C1 segment of cervical spinal cord (tissue), 14 donors: ENCODE results near the gene TRAPPC12.
"Not testable (repeated sequence)": the region's sequence is repeated elsewhere in the genome, so short reads cannot be mapped to it uniquely, and the experiment has no call there.

Experiments used
- DNase-seq, 14 donors: peaks; one replicate each; lab custom pipeline; 2025; lab: John Stamatoyannopoulos, UW

The TRAPPC12 gene

GRCh38 chr2:3369340-3370181 is 9.9 kb upstream of the TRAPPC12 start:
- DNase-seq = not testable (repeated sequence)

DNA sequence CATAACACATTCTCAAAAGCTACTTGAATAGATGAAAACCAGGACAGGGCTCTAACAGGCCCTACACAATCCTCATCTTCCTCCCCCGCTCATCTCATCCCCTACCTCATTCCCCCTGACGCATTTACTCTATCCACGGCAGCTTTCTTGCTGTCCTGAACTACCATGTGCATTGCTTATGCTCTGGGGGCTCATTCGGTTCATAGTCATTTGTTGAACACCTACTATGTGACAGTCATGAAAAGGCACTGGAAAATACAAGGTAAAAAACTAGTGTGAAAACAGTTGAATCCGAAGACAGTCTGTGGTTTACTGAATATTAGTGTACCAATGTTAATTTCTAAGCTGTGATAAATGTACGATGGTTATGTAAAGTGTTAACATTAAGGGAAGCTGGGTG is 2.7 kb upstream of the TRAPPC12 start:
- DNase-seq = no peak

GRCh38 chr2:3377279-3377611 is 2.2 kb upstream of the TRAPPC12 start:
- no peak for DNase-seq

DNA sequence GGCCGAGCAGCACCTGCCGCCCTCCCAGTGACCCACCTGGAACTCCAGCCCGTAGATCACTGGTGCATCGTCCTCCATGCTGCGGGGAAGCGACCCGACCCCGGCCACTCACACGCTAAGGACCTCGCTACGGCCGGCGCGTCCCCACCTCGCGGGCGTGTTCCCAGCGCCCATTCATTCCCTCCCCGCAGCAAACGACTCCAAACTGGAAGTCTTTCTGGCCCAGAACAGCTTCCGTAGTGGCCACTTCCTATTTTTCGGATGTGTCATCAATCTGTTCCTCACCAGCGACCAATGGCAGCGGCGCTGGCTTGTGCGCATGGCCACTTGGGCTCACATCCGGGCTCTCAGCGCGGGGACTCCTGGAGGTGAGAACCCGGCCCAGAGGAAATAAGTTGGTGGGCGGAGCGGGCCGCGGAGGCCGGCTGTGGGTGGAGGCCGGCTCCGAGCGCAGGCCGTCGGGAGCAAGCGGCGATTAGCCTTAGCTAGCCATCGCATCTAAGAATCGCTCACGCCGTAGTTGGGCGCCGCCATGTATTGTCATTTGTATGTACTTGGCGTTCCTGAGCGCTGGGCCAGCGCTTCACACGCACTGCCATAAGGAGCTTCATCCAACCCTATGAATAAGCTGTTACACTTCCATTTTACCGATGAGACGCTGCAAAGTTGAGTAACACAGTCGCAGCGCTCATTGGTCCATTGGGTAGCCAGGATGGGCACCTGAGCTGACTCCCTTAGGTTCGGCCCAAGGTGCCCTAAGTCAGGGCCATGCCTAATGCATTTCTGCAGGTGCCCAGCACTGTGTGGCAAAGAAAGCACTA is 1.7 kb upstream of the TRAPPC12 start, which contains the start of gene EIPR1:
EIPR1 (minus strand) TSS at position 207 of the 821 bp plus-strand sequence; CDS start at position 78, 129 bp downstream.
- DNase-seq = peak; percentile 72 to 99 (median 96)

DNA sequence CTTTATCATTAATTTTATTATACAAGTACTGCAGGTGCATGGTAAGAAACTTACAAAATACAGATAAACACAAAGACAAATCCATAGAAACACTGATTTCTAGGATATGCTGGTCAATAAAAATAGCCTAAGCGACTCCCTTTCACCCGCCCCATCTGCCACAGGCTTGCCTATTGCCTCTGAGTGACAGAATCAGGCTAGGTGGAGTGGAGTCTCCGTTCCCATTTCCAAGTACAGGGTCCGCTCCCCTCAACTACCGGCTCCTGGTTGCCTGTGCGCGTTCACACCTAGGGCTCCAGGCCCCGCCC is 201 bp upstream of the TRAPPC12 start:
- DNase-seq = no peak

- no peak for DNase-seq
Measured at GRCh38 chr2:3386448-3386958, 7.0 kb downstream of the TRAPPC12 start.

GRCh38 chr2:3387011-3387410 is 7.5 kb downstream of the TRAPPC12 start:
- no peak for DNase-seq

DNA sequence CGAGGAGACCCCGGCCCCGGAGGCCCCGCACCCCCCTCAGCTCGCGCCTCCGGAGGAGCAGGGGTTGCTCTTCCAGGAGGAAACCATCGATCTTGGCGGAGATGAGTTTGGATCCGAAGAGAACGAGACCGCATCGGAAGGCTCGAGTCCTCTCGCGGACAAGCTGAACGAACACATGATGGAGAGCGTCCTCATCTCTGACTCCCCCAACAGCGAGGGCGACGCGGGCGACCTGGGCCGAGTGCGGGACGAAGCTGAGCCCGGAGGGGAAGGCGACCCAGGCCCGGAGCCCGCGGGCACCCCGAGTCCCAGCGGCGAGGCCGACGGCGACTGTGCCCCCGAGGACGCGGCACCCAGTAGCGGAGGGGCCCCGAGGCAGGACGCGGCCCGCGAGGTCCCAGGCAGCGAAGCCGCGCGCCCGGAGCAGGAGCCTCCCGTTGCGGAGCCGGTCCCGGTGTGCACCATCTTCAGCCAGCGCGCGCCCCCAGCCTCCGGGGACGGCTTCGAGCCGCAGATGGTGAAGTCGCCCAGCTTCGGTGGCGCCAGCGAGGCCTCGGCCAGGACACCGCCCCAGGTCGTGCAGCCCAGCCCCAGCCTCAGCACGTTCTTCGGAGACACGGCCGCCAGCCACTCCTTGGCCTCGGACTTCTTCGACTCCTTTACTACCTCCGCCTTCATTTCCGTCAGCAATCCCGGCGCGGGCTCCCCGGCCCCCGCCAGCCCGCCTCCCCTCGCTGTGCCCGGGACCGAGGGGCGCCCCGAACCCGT is 8.3 kb downstream of the TRAPPC12 start:
- DNase-seq = no peak

DNA sequence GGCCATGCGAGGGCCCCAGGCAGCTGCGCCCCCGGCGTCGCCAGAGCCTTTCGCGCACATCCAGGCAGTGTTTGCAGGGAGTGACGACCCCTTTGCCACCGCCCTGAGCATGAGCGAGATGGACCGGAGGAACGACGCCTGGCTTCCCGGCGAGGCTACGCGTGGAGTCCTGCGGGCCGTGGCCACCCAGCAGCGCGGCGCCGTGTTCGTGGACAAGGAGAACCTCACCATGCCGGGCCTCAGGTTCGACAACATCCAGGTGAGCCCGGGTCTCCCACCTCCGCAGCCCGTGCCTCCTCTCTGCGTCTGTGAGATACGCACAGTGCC is 8.9 kb downstream of the TRAPPC12 start:
- no peak for DNase-seq

GRCh38 chr2:3389193-3389592 is 9.7 kb downstream of the TRAPPC12 start:
- no peak for DNase-seq

DNA sequence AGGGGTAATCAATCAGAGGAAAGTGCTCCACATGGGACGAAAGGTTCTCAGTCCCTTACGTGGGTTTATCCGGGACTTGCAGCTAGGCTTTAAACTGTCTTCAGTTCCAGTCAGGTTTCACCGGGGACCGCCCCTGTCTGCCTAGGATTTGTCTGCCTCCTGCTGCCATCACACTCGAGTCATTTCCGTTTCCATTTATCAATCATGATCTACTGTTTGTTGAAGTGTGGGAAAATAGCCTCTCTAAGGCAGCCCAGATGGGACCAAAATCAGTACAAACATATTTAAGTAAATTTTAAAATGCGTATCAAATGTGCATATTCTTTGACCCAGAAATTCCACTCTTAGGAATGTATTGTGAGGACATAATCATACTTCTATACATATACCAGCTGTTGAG is 10.5 kb downstream of the TRAPPC12 start:
- DNase-seq = no peak

GRCh38 chr2:3392216-3392615 is 12.7 kb downstream of the TRAPPC12 start:
- DNase-seq = no peak

- no peak for DNase-seq
Measured at GRCh38 chr2:3396920-3397559, 17.5 kb downstream of the TRAPPC12 start.

DNA sequence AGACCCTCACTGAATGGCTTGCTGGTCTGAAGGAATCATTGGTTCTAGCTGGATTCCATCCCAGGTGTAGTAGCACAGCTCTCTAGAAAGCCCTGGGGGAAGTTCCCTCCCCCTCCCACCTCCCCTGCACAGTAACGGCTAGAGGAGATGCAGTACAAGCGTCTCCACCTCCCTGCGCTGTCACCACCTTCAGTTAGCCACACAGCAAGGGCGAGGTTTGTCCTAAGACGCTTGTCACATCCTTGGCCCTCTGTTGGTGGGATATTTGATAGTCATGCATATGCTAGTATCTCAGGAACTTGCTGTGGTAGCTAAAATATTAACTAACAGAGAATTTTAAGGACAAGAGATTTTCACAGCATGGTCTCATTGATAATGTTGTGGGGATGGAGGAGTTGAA is 19.4 kb downstream of the TRAPPC12 start:
- no peak for DNase-seq

- DNase-seq = peak in 3 of 14 donors; percentile 48 to 57 (median 50)
Measured at GRCh38 chr2:3399381-3399780, 19.9 kb downstream of the TRAPPC12 start.

DNA sequence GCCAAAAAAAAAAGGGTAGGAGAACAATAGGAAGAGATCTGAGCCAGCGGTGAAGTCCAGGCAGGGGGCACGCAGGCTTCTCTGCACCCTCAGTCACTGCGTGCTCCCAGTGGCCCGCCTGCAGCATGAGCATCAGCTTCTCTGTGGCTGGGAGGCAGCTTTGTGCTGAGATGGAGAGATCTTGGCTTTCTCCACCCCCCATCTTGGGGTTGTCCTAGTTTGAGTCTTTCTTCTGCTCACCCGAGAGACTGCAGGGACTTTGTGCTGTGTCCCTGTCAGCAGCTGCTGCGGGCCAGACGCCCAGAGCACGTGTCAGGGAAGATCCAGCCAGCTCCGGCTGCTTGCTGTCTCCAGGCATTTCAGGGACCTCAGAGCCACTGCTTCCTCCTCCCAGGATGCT is 20.3 kb downstream of the TRAPPC12 start:
- peak in 13 of 14 donors; percentile 20 to 88 (median 76) for DNase-seq

DNA sequence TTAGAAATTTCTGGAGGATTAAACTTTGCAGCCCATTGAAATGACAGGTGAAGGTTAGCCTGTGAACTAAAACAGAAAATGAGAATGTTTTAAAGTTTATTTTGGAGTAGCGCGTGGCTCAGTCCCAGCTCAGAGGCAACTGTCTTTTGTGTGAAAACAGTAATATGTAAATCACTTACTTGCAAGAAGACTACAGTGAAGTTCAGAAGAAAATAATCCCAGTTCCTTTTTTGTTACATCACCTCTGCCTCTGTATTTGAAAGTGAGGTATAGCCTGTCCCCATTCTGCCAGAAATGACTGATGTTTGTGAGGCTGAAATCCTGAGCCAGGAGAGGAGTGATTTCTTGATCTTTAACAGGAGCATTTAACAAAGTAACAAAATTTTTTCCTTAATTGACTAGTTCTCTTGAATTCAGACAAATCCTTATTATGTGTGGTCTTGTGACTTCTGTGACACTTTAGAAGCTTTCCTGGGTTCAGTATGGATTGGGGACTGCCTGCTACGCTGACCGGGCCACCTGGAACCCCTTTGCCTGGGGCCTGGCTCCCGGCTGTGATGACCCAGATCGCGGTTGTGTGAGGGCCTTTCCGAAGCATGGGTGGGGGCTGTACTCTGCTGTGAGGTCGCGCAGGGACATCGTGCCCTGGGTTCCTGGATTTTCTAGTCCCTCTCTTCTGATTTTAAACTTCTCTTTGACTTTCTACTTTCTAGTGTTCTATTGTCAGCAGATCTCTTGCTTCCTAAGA is 24.3 kb downstream of the TRAPPC12 start:
- peak in 1 of 14 donors; percentile 16 for DNase-seq

GRCh38 chr2:3404349-3404894 is 24.9 kb downstream of the TRAPPC12 start:
- no peak for DNase-seq

DNA sequence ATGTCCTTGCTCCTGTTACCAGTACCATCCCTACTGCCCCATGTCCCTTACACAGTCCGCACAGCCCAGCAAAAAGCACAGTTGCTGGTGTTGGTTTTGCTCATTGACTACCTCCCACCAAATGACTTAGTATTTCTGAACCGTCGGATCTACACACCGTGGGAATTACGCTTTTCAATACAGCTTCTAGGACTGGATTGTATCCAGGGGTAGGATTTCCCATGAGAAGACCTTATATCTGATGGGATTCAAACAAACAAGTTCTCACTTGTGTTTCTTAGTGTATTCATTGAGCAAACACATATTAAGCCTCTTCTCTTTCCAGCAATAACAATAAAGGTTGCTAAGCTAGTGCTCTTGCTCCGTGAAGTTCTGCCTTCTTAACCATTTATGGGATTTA is 25.8 kb downstream of the TRAPPC12 start:
- no peak for DNase-seq

DNA sequence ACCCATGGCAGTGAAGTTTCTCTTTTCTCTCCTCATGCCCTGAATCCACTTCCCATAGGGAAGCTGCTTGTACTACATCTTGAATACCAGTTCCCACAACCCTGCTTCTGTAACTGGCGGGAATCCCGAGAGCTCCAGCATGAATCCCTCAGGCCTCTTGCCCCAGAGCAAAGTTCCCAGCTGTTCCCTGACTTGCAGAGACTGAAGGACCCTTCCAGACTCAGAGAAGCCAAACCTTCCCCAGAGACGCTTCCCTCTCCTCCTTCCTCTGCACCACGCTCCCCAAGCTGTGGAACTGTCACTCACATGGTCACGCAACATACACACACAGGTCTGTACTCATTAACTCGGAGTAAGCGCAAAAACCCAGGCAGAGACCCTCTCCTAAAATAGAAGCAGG is 26.4 kb downstream of the TRAPPC12 start:
- DNase-seq = no peak

GRCh38 chr2:3406501-3406900 is 27.0 kb downstream of the TRAPPC12 start:
- DNase-seq = no peak
